Measurements from ENCODE around the gene KIRREL3. TPM values are rescaled to one million over a fixed set of nuclear protein-coding genes. Genes with fewer than 3 reads are reported as not detected.
A peak's percentile ranks its signal among the peaks of the same experiment; 100 is the strongest.

KIRREL3 gene
- total and polyA plus RNA-seq, 2 of the 4 experiments (the other 2 are of a cell fraction): 10.9 to 15.9 TPM

GRCh38 chr11:126628790-126629621 lies 371.6 kb downstream of the KIRREL3 start:
- Histone ChIP-seq H4K91ac (ENCODE audit: insufficient read depth, low read depth, low read length) (no peak overlapping the region), H3K9ac (ENCODE audit: low read depth, low read length) (no peak overlapping the region), H3K14ac (replicated peaks; ENCODE audit: low read depth, low read length) (no peak overlapping the region), H2BK15ac (ENCODE audit: low read depth, low read length) (no peak overlapping the region), H2AFZ (replicated peaks; ENCODE audit: low read length, poor library complexity) (peak overlapping the region; percentile 5), H3K4me3 (ENCODE audit: insufficient read depth, low read depth, low read length) (no peak overlapping the region), H3K9me1 (ENCODE audit: insufficient read depth, low read length) (peaks cover 7% of the 10 kb centered on the region), H2BK20ac (ENCODE audit: low read depth, low read length) (no peak overlapping the region), H2AK5ac (ENCODE audit: low read depth, low read length) (no peak overlapping the region), H3K27me3 (ENCODE audit: control insufficient read depth, insufficient read depth, low read length) (no peaks in the 10 kb centered on the region), H4K20me1 (ENCODE audit: insufficient read depth, low read length) (no peaks in the 10 kb centered on the region), H3K9me3 (ENCODE audit: control insufficient read depth, insufficient read depth, low read length) (no peaks in the 10 kb centered on the region), H4K5ac (ENCODE audit: low read depth, low read length) (no peak overlapping the region), H3K27ac (ENCODE audit: insufficient read depth, low read length) (no peak overlapping the region), H2BK5ac (ENCODE audit: low read depth, low read length, poor library complexity, severe bottlenecking) (no peak overlapping the region), H3K4ac (ENCODE audit: low read depth, low read length) (no peak overlapping the region), H2AK9ac (replicated peaks; ENCODE audit: low read depth, low read length, poor library complexity) (peak overlapping the region; percentile 38), H3K79me1 (ENCODE audit: low read depth in 1 of 2, low read length in 2 of 2) (peaks cover 0 to 4% of the 10 kb centered on the region in 2 experiments; a peak in 1 of 4 replicates), H3K4me1 (ENCODE audit: control insufficient read depth, insufficient read depth, low read length) (peaks cover 3% of the 10 kb centered on the region; the same call in 1 of the 2 replicates), H3K23ac (ENCODE audit: low read depth, low read length) (no peak overlapping the region), H3K56ac (ENCODE audit: extremely low read depth, insufficient read depth, low read length) (no peak overlapping the region), H3K18ac (ENCODE audit: low read depth, low read length) (no peak overlapping the region), H3K36me3 (ENCODE audit: control insufficient read depth, insufficient read depth, low read length) (no peaks in the 10 kb centered on the region), H3K4me2 (ENCODE audit: low read depth, low read length) (no peak overlapping the region), H4K8ac (ENCODE audit: low read depth in 2 of 2, low read length in 2 of 2) (no peak overlapping the region), H2BK120ac (ENCODE audit: low read depth, low read length) (no peak overlapping the region)
- in situ Hi-C loops (cut with MboI; ENCODE audit: low sequenced_read_pairs): no loop called here
- DNase-seq (peak; percentile 55), ATAC-seq (ENCODE audit: low read depth) (peak; percentile 87)
- dilution Hi-C loops (cut with HindIII; ENCODE audit: low sequenced_read_pairs, unreplicated experiment): no loop called here
- no TSS peak for BruUV-seq (replicated peaks)
- TF ChIP-seq CEBPB (IDR thresholded peaks at IDR 0.05; ENCODE audit: low read depth, low read length) (peak; percentile 39), CTCF (conservative IDR thresholded peaks at IDR 0.05; ENCODE audit: low read depth, low read length) (0 out of 2 replicates have a peak, but pooled peaks have one; percentile 26), RAD21 (IDR thresholded peaks at IDR 0.05; ENCODE audit: low read length) (0 out of 2 replicates have a peak, but pooled peaks have one; percentile 20), MAFK (IDR thresholded peaks at IDR 0.05; ENCODE audit: low read depth, low read length) (no peak), NFE2L2 (IDR thresholded peaks at IDR 0.05; ENCODE audit: low read depth, low read length) (no peak)
- POLR2A ChIA-PET (ENCODE audit: unreplicated experiment): no interaction called here
- WGBS, 2 experiments (ENCODE audit: extremely low coverage in 2 of 2, insufficient read length in 1 of 2): 86% methylated on average over 2 of the region's 13 CpGs; no CpG with 5 or more reads in 1 of the 2 experiments
- CTCF ChIA-PET: no interaction called here
- intact Hi-C loops (cut with micrococcal nuclease): loop anchor here (10.0 kb wide), 1 partner anchor 166 kb away; no protein-coding TSS in a partner anchor

Data from IMR-90 (cell line).